Lower lobe of right lung (tissue), 2 donors: ENCODE measurements around the gene ZBTB46. TPM values are rescaled to one million over a fixed set of nuclear protein-coding genes. Genes with fewer than 3 reads are reported as not detected.
"Not testable (repeated sequence)": the region's sequence is repeated elsewhere in the genome, so short reads cannot be mapped to it uniquely, and the experiment has no call there.

Source experiments
- ATAC-seq, 2 donors: fragments of 200-7000 bp; cut with Tn5 transposase; one replicate each; pipeline ENCODE4 v1.9.1; 2020 to 2022; ENCODE audit warnings: mild to moderate bottlenecking in 2 of 2, moderate library complexity in 2 of 2
- DNase-seq: peaks from one replicate; pipeline ENCODE4 v3.0.0-alpha.2; 2020
- H3K27ac ChIP-seq: fragments of 200-600 bp; one replicate; pipeline ENCODE4 v1.8.0; 2022
- H3K27me3 ChIP-seq: fragments of 200-600 bp; one replicate; pipeline ENCODE4 v1.8.0; 2022; ENCODE audit warnings: low read depth
- H3K36me3 ChIP-seq: fragments of 200-600 bp; one replicate; pipeline ENCODE4 v1.8.0; 2022; ENCODE audit warnings: mild to moderate bottlenecking
- H3K4me1 ChIP-seq: fragments of 200-600 bp; one replicate; pipeline ENCODE4 v1.8.0; 2022
- H3K4me3 ChIP-seq: fragments of 200-600 bp; one replicate; pipeline ENCODE4 v1.8.0; 2022; ENCODE audit warnings: mild to moderate bottlenecking
- H3K9me3 ChIP-seq: fragments of 200-600 bp; one replicate; pipeline ENCODE4 v1.8.0; 2022
- CTCF ChIP-seq: fragments of 200-600 bp; IDR thresholded peaks from one replicate; pipeline ENCODE4 v1.8.0; 2022; ENCODE audit warnings: antibody characterized with exemption, mild to moderate bottlenecking
- intact Hi-C: fragments of 100-400 bp; cut with DNase I; formaldehyde crosslinking; loops from one replicate; pipeline ENCODE4 v1.11.0; 2022
- total RNA-seq: library from RNA; stranded (reverse); fragmentation: NEBNext Ultra II Directional; extraction: Animal tissue kit (Norgen Biotek cat#: 25700); gene quantifications from one replicate; pipeline ENCODE4 v1.2.1, GENCODE V29; 2021
- donor health status: DM: no; HTN: yes; CAD: no; lungs with severe emphysema.

The ZBTB46 gene
- total RNA-seq, 1 donor from 2014 or later, result 9.9 TPM

GRCh38 chr20:63804308-63804636 is 26.8 kb downstream of the ZBTB46 start:
- no peak for ATAC-seq
- intact Hi-C loops, result no loop called here

GRCh38 chr20:63802469-63803240 is 28.4 kb downstream of the ZBTB46 start:
- Histone ChIP-seq H3K36me3 (no peaks in the 10 kb centered on the region), H3K27me3 (no peaks in the 10 kb centered on the region), H3K27ac (no peak overlapping the region), H3K4me3 (no peak overlapping the region), H3K9me3 (no peaks in the 10 kb centered on the region), H3K4me1 (peaks cover 6% of the 10 kb centered on the region)
- TF ChIP-seq CTCF, result no peak
- ATAC-seq, result no peak
- intact Hi-C loops, result no loop called here
- DNase-seq, result no peak

More at GRCh38 chr20:63804308-63804636, 26.8 kb downstream of the ZBTB46 start:
- TF ChIP-seq CTCF, result no peak
- H3K4me3 ChIP-seq, result no peak overlapping the region
- H3K27ac ChIP-seq, result no peak overlapping the region
- no peaks in the 10 kb centered on the region for H3K9me3 ChIP-seq
- no peak for DNase-seq
- H3K4me1 ChIP-seq, result peaks cover 6% of the 10 kb centered on the region
- no peaks in the 10 kb centered on the region for H3K27me3 ChIP-seq
- no peaks in the 10 kb centered on the region for H3K36me3 ChIP-seq

GRCh38 chr20:63801174-63801573 is 29.9 kb downstream of the ZBTB46 start:
- not testable (repeated sequence) for H3K27me3 ChIP-seq, H3K27ac ChIP-seq

GRCh38 chr20:63800411-63800810 is 30.7 kb downstream of the ZBTB46 start:
- H3K4me1 ChIP-seq, DNase-seq, H3K4me3 ChIP-seq, H3K36me3 ChIP-seq, ATAC-seq, intact Hi-C loops, H3K27ac ChIP-seq, H3K27me3 ChIP-seq, H3K9me3 ChIP-seq: not testable (repeated sequence)

More at GRCh38 chr20:63801174-63801573, 29.9 kb downstream of the ZBTB46 start:
- DNase-seq, H3K4me1 ChIP-seq, ATAC-seq, H3K36me3 ChIP-seq, H3K9me3 ChIP-seq, intact Hi-C loops, H3K4me3 ChIP-seq: not testable (repeated sequence)

GRCh38 chr20:63799127-63799526 is 31.9 kb downstream of the ZBTB46 start:
- H3K27me3 ChIP-seq, intact Hi-C loops, H3K4me1 ChIP-seq, ATAC-seq, H3K9me3 ChIP-seq, H3K36me3 ChIP-seq, DNase-seq, H3K4me3 ChIP-seq, H3K27ac ChIP-seq: not testable (repeated sequence)

GRCh38 chr20:63797175-63797574 is 33.9 kb downstream of the ZBTB46 start:
- intact Hi-C loops, H3K36me3 ChIP-seq, H3K4me1 ChIP-seq, DNase-seq, ATAC-seq, H3K4me3 ChIP-seq, H3K27me3 ChIP-seq, H3K27ac ChIP-seq, H3K9me3 ChIP-seq: not testable (repeated sequence)

GRCh38 chr20:63795178-63795830 is 35.8 kb downstream of the ZBTB46 start:
- Histone ChIP-seq H3K4me1 (no peaks in the 10 kb centered on the region), H3K27ac (no peak overlapping the region), H3K36me3 (peaks cover 2% of the 10 kb centered on the region), H3K4me3 (no peak overlapping the region), H3K9me3 (no peaks in the 10 kb centered on the region), H3K27me3 (no peaks in the 10 kb centered on the region)
- ATAC-seq (peak in 1 of 2 donors; percentile 21), DNase-seq (no peak)
- intact Hi-C loops, result no loop called here
- TF ChIP-seq CTCF, result no peak
